Mesothelial cell of epicardium (in vitro differentiated cells): Measurements from ENCODE around the gene LBH. TPM values are rescaled to one million over a fixed set of nuclear protein-coding genes. Genes with fewer than 3 reads are reported as not detected.
A peak's percentile ranks its signal among the peaks of the same experiment; 100 is the strongest.

Experiments used
- DNase-seq, 2 experiments: peaks; one replicate each; pipeline ENCODE4 v3.0.0; 2021; ENCODE audit warnings: low spot score in 2 of 2; ENCODE audit not compliant: unreplicated experiment in 2 of 2
- H3K27ac Mint-ChIP-seq: 2 replicates; pipeline ENCODE4 v1.8.0; 2021; ENCODE audit warnings: mixed read lengths
- H3K27me3 Mint-ChIP-seq: 2 replicates; pipeline ENCODE4 v1.8.0; 2021; ENCODE audit warnings: low read depth, mixed read lengths
- H3K36me3 Mint-ChIP-seq: 2 replicates; pipeline ENCODE4 v1.8.0; 2021; ENCODE audit warnings: mixed read lengths
- H3K4me1 Mint-ChIP-seq: 2 replicates; pipeline ENCODE4 v1.8.0; 2021; ENCODE audit warnings: mixed read lengths
- H3K4me3 Mint-ChIP-seq: 2 replicates; pipeline ENCODE4 v1.8.0; 2021; ENCODE audit warnings: mild to moderate bottlenecking, moderate library complexity, mixed read lengths
- H3K9me3 Mint-ChIP-seq: 2 replicates; pipeline ENCODE4 v1.8.0; 2021; ENCODE audit warnings: mixed read lengths
- CTCF ChIP-seq: fragments of 200-600 bp; sonication (generic); IDR thresholded peaks from one replicate; pipeline ENCODE4 v1.5.0; 2021; ENCODE audit warnings: antibody characterized with exemption; ENCODE audit not compliant: unreplicated experiment
- total RNA-seq: library from RNA; stranded (reverse); gene quantifications from 3 replicates; pipeline ENCODE4 v1.2.1, GENCODE V29; 2021

Gene LBH
- total RNA-seq, 1 donor from 2014 or later = 44.5 TPM

DNA sequence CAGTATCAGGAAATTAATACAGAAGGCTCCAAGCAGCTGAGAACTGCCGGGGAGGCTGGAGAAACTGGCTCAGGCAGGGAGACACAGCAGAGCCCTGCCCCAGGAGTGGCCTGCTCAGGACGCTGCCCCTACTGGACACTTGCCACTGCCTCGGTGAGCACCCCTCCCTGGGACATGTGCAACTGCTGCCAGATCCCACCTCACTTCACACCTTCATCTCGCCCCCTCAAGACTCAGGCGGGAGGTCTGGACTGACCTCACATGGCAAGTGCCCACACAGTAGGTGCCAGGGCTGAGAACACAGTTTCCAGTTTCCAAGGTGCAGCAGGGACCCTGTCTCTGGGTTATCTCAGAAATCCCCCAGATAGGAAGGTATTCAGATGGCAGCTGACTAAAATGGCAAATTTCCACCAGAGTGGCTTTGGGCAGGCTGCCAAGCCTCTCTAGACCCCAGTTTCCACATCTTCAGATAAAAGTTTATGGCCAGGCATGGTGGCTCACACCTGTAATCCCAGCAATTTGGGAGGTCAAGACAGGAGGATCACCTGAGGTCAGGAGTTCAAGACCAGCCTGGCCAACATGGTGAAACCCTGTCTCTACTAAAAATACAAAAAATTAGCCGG lies 33.7 kb upstream of the LBH start:
- DNase-seq = no peak
- peaks cover 4% of the 10 kb centered on the region for H3K9me3 Mint-ChIP-seq
- peaks cover 2% of the 10 kb centered on the region for H3K4me1 Mint-ChIP-seq
- no peak for TF ChIP-seq CTCF
- H3K4me3 Mint-ChIP-seq = no peak overlapping the region
- no peaks in the 10 kb centered on the region for H3K27me3 Mint-ChIP-seq
- no peak overlapping the region for H3K27ac Mint-ChIP-seq
- H3K36me3 Mint-ChIP-seq = no peaks in the 10 kb centered on the region

- peaks cover 6% of the 10 kb centered on the region for H3K4me1 Mint-ChIP-seq
- no peak for TF ChIP-seq CTCF
- peaks cover 4% of the 10 kb centered on the region for H3K9me3 Mint-ChIP-seq
- peak overlapping the region; percentile 56 for H3K27ac Mint-ChIP-seq
- H3K27me3 Mint-ChIP-seq = peaks cover 3% of the 10 kb centered on the region
- DNase-seq = no peak
- H3K4me3 Mint-ChIP-seq = no peak overlapping the region
- H3K36me3 Mint-ChIP-seq = no peaks in the 10 kb centered on the region
These were observed 29.3 kb upstream of the LBH start for GRCh38 chr2:30201990-30202389.

- peaks cover 6% of the 10 kb centered on the region for H3K4me1 Mint-ChIP-seq
- H3K36me3 Mint-ChIP-seq = no peaks in the 10 kb centered on the region
- no peak overlapping the region for H3K27ac Mint-ChIP-seq
- peaks cover 3% of the 10 kb centered on the region for H3K27me3 Mint-ChIP-seq
- no peak for TF ChIP-seq CTCF
- no peak for DNase-seq
- peaks cover 4% of the 10 kb centered on the region for H3K9me3 Mint-ChIP-seq
- H3K4me3 Mint-ChIP-seq = no peak overlapping the region
These were observed 28.2 kb upstream of the LBH start for GRCh38 chr2:30203156-30203555.

- TF ChIP-seq CTCF = no peak
- H3K9me3 Mint-ChIP-seq = peaks cover 4% of the 10 kb centered on the region
- no peak overlapping the region for H3K4me3 Mint-ChIP-seq
These were observed 27.1 kb upstream of the LBH start for GRCh38 chr2:30204281-30204680.

GRCh38 chr2:30205456-30205855 lies 25.9 kb upstream of the LBH start:
- Mint-ChIP-seq H3K27ac (no peak overlapping the region), H3K9me3 (no peaks in the 10 kb centered on the region), H3K4me3 (no peak overlapping the region), H3K4me1 (peaks cover 6% of the 10 kb centered on the region), H3K36me3 (no peaks in the 10 kb centered on the region), H3K27me3 (peaks cover 3% of the 10 kb centered on the region)
- no peak for TF ChIP-seq CTCF
- no peak for DNase-seq

More at GRCh38 chr2:30204281-30204680, 27.1 kb upstream of the LBH start:
- no peak for DNase-seq
- Mint-ChIP-seq H3K27me3 (peaks cover 3% of the 10 kb centered on the region), H3K27ac (no peak overlapping the region), H3K4me1 (peaks cover 6% of the 10 kb centered on the region), H3K36me3 (no peaks in the 10 kb centered on the region)
